SJSA1 (cell line): ENCODE results near the gene ARFRP1. TPM values are rescaled to one million over a fixed set of nuclear protein-coding genes. Genes with fewer than 3 reads are reported as not detected.
"Not testable (repeated sequence)": the region's sequence is repeated elsewhere in the genome, so short reads cannot be mapped to it uniquely, and the experiment has no call there.

Experiments used
- DNase-seq, 2 experiments: peaks; one replicate each; pipeline ENCODE4 v3.0.0-alpha.2; 2015 to 2020; ENCODE audit warnings: low spot score in 2 of 2, low read depth in 1 of 2
- H3K27ac ChIP-seq: fragments of 250-450 bp; sonication (Bioruptor Pico); 2 replicates; pipeline ENCODE4 v1.5.1; 2020; ENCODE audit warnings: mild to moderate bottlenecking, moderate library complexity
- H3K27me3 ChIP-seq: fragments of 250-450 bp; sonication (Bioruptor Pico); replicated peaks from 2 replicates; pipeline ENCODE4 v1.5.1; 2020; ENCODE audit warnings: mild to moderate bottlenecking, moderate library complexity
- H3K36me3 ChIP-seq: fragments of 250-450 bp; sonication (Bioruptor Pico); 2 replicates; pipeline ENCODE4 v1.5.1; 2020; ENCODE audit warnings: mild to moderate bottlenecking
- H3K4me1 ChIP-seq: fragments of 250-450 bp; sonication (Bioruptor Pico); replicated peaks from 2 replicates; pipeline ENCODE4 v1.6.1; 2021; ENCODE audit warnings: mild to moderate bottlenecking
- H3K4me3 ChIP-seq: fragments of 250-450 bp; sonication (Bioruptor Pico); 2 replicates; pipeline ENCODE4 v1.5.1; 2020; ENCODE audit warnings: mild to moderate bottlenecking
- H3K9me3 ChIP-seq: fragments of 250-450 bp; sonication (Bioruptor Pico); replicated peaks from 2 replicates; pipeline ENCODE4 v1.5.1; 2020; ENCODE audit warnings: mild to moderate bottlenecking
- total RNA-seq: library from RNA; depleted of rRNA; stranded (reverse); fragments of >200 nt; shearing (Covaris generic); gene quantifications from 2 replicates; pipeline ENCODE4 v1.2.3, GENCODE V29; 2014

ARFRP1 gene
- total RNA-seq, 1 experiment from 2014 or later, result 49.1 TPM

DNA sequence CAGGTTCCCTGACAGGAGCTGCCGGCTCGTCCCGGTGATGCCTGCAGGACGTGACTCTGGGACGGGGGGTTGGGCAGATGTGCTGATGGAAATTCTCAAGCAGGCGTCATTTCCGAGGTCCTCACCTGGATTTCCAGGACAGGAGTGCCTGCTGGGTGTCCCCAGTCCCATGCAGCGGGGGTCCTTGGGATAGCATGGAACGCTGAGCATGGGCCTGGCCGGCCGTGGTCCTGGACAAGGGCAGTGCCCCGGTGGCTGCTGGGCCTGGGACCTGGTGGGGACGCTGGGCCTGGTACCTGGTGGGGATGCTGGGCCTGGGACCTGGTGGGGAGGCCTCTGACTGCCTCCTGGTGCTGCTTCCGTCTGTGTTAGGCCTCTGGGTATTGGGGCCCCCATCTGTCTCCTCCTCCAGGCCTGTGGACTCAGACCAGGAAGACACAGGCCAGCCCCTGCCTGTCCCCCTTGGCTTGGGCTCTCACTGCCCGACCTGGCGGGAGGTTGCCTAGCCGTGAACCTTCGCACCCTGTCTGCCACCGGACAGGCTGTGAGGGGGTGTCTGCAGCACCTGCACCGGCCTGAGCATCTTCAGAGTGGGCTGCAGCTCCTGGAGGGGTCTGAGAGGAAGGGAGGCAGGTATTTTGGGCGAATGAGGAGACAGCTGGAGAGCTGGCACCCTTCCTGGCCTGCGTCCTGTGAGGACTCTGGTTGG is 43.5 kb downstream of the ARFRP1 start:
- H3K36me3 ChIP-seq, result peaks cover 82% of the 10 kb centered on the region
- H3K9me3 ChIP-seq, result no peaks in the 10 kb centered on the region
- no peak for DNase-seq

DNA sequence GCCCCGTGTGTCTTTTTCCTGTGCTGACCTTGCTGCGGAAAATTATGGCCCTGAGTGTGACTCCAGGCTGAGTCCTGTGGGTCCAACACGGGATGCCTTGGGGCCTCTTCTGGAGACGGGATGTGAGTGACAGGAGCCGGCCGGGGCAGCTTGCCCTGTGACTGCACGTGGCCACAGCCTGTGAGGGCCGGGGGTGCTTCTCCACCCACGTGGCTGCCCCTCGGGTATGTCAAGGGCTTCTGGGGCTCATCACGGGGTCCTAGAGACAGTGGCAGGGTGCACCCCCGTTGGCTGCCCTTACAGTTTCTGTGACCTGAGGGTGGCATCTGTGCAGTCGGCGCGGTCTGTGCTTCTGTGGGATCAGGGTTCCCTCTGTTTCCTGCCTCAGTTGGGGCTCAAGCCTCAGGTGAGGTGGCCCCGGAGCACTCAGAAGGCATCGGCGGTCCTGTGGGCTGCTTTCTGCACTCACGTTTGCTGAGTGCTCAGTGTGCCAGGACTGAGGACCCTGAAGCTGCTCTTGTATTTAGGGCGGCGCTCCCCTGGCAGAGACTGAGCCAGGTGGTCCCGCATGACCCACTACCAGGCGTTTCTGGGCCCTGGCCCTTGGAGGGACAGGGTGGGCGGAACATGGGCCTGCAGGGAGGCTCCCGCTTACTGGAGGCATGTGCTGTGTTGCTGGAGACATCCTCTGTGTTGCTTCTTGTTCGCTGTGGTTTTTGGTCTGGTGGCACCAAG is 44.3 kb downstream of the ARFRP1 start:
- H3K4me1 ChIP-seq, result peaks cover 6% of the 10 kb centered on the region
- H3K27me3 ChIP-seq, result no peaks in the 10 kb centered on the region
- H3K27ac ChIP-seq, result no peak overlapping the region
- H3K9me3 ChIP-seq, result no peaks in the 10 kb centered on the region
- DNase-seq, result no peak
- H3K36me3 ChIP-seq, result peaks cover 76% of the 10 kb centered on the region
- H3K4me3 ChIP-seq, result no peak overlapping the region

More for the DNA sequence above, 43.5 kb downstream of the ARFRP1 start:
- H3K27me3 ChIP-seq, result no peaks in the 10 kb centered on the region
- H3K4me1 ChIP-seq, result peaks cover 2% of the 10 kb centered on the region
- H3K4me3 ChIP-seq, result no peak overlapping the region
- no peak overlapping the region for H3K27ac ChIP-seq

DNA sequence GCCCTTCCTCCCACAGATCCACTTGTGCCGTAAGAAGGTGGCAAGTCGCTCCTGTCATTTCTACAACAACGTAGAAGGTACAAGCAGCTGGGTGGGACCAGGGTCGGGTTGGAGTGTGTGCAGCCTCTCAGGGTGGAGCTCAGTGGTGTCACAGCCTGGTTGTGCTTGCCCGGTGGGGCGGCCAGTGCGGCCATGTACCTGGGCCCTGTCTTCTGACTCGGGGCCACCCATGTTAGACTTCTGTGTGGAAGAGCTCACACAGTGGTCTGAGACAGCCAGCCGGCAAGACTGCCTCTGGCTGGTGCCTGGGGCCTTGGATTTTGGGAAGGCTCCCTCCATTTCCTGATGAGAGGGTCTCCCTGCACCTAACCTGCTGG is 45.0 kb downstream of the ARFRP1 start:
- H3K36me3 ChIP-seq, result peaks cover 71% of the 10 kb centered on the region
- H3K9me3 ChIP-seq, result no peaks in the 10 kb centered on the region
- peaks cover 8% of the 10 kb centered on the region for H3K4me1 ChIP-seq
- H3K27me3 ChIP-seq, result no peaks in the 10 kb centered on the region
- no peak overlapping the region for H3K4me3 ChIP-seq
- H3K27ac ChIP-seq, result no peak overlapping the region
- DNase-seq, result no peak

DNA sequence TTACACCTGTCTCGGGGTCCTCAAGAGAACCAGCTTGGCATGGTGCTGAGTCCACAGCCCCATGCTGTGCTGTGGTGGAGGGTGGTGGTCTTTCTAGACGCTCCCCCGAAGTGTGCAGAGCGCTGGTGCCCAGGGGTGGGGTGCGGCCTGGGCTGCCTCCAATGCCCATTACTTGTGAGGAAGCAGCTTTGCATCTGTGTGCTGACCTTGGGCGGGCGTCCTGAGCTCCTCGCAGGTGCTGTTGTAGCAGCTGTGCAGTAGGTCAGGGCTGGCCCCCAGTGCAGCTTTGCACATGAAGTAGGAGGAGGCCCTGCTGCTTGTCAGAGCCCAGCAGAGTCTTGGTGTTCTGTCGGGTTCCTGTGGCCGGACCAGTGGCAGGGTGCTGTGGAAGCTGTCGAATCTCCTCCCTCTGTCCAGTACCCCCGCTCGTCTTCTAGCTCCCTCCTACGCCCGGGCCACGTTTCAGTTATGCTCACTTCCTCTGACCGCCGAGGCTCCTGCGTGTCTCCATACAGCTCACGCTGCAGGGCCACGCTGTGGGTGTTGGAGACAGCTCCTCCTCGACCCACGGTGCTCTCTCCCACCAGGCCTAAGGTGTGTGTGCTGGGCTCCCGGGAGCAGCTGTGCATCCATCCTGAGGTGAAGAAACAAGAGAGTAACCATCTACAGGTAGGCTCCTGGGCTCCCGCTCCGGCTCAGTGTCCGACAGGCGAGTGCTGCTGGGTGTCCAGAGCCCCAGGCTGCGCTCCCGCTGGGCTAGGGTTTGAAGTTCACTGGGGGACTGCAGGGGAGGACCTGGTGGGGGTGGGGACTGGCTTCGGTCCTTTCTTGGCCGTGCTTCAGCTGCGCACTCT is 45.6 kb downstream of the ARFRP1 start:
- Histone ChIP-seq H3K4me3 (no peak overlapping the region), H3K9me3 (no peaks in the 10 kb centered on the region), H3K27me3 (no peaks in the 10 kb centered on the region), H3K4me1 (peaks cover 10% of the 10 kb centered on the region), H3K36me3 (peaks cover 64% of the 10 kb centered on the region), H3K27ac (no peak overlapping the region)
- no peak for DNase-seq

DNA sequence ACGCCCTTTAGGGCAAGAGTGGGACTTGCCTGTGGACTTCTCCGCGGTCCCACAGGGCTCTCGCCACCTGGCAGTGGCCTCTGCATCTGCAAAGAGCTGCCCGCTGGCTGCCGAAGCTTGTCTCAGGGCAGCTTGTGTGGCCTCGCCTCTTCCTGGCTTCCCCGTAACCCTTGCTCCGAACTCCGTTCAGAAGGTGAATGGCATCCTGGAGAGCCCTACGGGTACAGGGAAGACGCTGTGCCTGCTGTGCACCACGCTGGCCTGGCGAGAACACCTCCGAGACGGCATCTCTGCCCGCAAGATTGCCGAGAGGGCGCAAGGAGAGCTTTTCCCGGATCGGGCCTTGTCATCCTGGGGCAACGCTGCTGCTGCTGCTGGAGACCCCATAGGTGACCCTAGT is 46.7 kb downstream of the ARFRP1 start:
- Histone ChIP-seq H3K36me3 (peaks cover 57% of the 10 kb centered on the region), H3K9me3 (no peaks in the 10 kb centered on the region), H3K27me3 (no peaks in the 10 kb centered on the region), H3K27ac (no peak overlapping the region), H3K4me3 (no peak overlapping the region), H3K4me1 (peaks cover 10% of the 10 kb centered on the region)
- DNase-seq, result no peak

DNA sequence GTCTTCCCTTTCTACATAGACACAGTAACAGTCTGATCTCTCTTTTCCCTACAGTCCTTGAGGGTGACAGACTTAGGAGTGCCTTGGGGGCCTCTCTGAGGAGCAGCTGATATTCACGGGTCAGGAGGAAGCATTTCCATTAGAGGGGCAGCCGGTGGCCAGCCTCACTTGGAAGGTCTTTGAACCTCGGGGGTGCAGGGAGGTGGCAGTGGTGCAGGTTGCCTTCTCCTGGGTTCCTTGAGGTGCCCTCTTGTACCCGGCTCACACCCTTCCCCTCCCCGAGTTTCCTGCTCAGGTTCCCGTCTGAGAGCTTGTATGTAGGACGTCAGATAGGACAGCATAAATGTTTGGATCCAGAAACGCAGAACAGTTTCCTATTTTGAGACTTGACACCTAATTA is 47.2 kb downstream of the ARFRP1 start:
- no peak overlapping the region for H3K4me3 ChIP-seq
- H3K9me3 ChIP-seq, result no peaks in the 10 kb centered on the region
- no peak for DNase-seq
- H3K27me3 ChIP-seq, result no peaks in the 10 kb centered on the region
- no peak overlapping the region for H3K27ac ChIP-seq
- H3K36me3 ChIP-seq, result peaks cover 53% of the 10 kb centered on the region
- H3K4me1 ChIP-seq, result peaks cover 10% of the 10 kb centered on the region

DNA sequence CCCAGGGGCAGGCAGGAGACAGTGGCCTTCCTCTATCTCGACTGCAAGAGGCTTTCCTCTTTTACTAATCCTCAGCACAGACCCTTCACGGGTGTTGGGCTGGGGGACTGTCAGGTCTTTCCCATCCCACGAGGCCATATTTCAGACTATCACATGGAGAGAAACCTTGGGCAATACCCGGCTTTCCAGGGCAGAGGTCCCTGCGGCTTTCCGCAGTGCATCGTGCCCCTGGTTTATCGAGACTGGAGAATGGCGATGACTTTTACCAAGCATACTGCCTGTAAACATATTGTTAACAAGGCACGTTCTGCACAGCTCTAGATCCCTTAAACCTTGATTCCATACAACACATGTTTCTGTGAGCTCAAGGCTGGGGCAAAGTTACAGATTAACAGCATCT is 47.6 kb downstream of the ARFRP1 start:
- not testable (repeated sequence) for H3K4me3 ChIP-seq, DNase-seq, H3K27ac ChIP-seq, H3K9me3 ChIP-seq, H3K4me1 ChIP-seq, H3K27me3 ChIP-seq
- H3K36me3 ChIP-seq, result peaks cover 48% of the 10 kb centered on the region

DNA sequence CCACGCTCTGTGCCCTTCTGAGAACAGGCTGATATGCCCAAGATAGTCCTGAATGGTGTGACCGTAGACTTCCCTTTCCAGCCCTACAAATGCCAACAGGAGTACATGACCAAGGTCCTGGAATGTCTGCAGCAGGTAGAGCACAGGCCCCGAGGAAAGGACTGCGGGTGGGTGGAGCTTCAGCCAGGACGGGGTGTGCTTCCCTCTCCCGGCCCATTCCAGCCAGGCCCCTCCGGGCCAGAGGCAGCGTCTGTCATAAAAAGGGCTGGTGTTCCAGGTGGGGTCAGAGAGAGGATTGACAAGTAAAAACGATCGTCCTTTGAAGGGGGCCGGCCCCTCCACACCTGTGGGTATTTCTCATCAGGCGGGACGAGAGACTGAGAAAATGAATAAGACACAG is 48.4 kb downstream of the ARFRP1 start:
- Histone ChIP-seq H3K9me3 (no peaks in the 10 kb centered on the region), H3K27ac (no peak overlapping the region)
- no peak for DNase-seq

DNA sequence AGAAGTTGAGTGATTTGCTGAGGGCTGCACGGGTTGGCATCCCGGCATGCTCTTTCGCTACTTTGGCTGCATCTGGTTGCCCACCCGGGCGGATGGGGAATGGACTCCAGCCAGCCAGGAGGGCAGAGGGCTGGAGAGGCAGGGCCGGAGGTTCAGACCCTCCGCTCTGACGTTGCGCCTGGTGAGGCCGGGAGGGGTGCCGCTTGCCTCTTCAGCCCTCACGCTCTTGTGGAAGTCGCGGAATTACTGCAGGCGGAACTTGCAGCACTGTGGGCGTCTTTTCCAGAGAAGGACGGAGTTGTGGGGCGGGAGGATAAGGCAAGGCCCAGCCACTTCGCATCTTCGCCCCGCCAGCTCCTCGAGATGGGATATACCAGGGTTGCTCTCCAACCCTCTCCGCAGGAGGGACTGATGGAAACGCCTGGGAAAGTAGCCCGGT is 49.0 kb downstream of the ARFRP1 start:
- peaks cover 11% of the 10 kb centered on the region for H3K27me3 ChIP-seq
- no peaks in the 10 kb centered on the region for H3K9me3 ChIP-seq
- no peak overlapping the region for H3K27ac ChIP-seq
- DNase-seq, result no peak
- H3K4me1 ChIP-seq, result peaks cover 13% of the 10 kb centered on the region
- peak overlapping the region; percentile 72 for H3K4me3 ChIP-seq
- H3K36me3 ChIP-seq, result peaks cover 34% of the 10 kb centered on the region

More for the DNA sequence above, 48.4 kb downstream of the ARFRP1 start:
- peaks cover 5% of the 10 kb centered on the region for H3K27me3 ChIP-seq
- H3K4me3 ChIP-seq, result peak overlapping the region; percentile 72
- peaks cover 10% of the 10 kb centered on the region for H3K4me1 ChIP-seq
- H3K36me3 ChIP-seq, result peaks cover 40% of the 10 kb centered on the region

DNA sequence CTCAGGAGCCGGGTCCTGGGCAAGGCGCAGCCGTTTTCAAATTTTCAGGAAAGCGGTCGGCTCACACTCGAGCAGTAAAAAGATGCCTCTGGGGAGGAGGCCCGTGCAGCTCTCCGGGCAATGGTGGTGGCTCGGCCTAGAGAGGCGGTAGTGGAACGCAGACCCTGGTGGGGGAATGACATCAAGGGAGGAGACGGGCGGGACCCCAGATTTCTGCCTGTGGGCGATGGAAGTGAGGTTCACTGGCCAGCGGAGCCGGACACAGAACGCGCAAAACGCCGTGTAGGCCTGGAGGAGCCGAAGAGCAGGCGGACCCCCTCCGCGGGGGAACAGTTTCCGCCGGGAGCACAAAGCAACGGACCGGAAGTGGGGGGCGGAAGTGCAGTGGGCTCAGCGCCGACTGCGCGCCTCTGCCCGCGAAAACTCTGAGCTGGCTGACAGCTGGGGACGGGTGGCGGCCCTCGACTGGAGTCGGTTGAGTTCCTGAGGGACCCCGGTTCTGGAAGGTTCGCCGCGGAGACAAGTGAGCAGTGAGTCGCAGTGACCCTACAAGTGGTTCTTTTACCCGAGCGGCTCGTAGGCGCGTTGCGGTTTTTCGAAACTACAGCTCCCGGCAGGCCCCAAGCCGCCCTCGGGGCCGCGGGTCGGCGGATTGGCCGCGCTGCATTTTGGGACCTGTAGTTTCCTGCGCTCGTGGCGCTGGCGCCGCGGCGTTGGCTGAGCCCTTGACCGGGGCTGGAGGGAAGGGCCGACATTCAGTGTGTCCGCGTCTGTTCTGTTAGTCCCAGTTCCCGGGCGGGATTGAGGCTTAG is 49.6 kb downstream of the ARFRP1 start, which contains the start of gene RTEL1:
Gene RTEL1, plus strand, starts transcription at position 376 of the 812 bp plus-strand sequence. CDS start 1,091 bp downstream, outside the sequence.
- Histone ChIP-seq H3K27ac (peak within 1 kb of the TSS; percentile 42), H3K4me1 (peaks cover 16% of the 10 kb centered on the region), H3K4me3 (peak within 1 kb of the TSS; percentile 72), H3K9me3 (no peaks in the 10 kb centered on the region), H3K36me3 (peaks cover 28% of the 10 kb centered on the region), H3K27me3 (peaks cover 14% of the 10 kb centered on the region)
- peak; percentile 89 to 96 for DNase-seq

DNA sequence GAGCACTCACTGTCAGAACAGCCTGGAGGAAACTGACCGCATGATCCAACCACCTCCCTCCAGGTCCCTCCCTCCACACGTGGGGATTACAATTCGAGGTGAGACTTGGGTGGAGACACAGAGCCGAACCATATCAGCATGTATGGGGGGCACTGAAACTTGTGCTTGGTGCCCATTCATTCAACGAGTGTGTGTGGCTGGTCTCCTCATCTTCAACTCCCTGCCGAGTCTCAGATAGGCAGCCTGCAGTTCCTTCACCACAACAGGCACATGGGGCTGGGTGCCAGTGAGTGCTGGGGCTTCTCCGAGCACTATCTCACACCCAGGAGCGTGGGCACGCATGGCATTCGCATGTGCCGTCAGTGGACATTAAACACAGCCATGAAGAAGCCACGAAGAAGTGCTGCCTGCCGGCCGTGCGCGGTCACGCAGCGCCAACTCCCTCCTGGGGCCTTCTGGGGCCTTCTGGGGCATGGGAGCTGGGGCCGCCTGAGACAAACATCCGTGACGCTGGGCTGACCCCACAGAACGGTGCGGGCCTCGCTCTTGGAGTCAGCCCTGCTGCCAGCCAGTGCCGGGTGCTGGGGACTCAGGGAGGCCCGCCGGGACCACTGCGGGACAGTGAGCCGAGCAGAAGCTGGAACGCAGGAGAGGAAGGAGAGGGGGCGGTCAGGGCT is 50.4 kb downstream of the ARFRP1 start:
- Histone ChIP-seq H3K4me3 (no peak overlapping the region; the same call in 1 of the 2 replicates), H3K36me3 (peaks cover 20% of the 10 kb centered on the region), H3K9me3 (no peaks in the 10 kb centered on the region), H3K4me1 (peaks cover 23% of the 10 kb centered on the region), H3K27ac (no peak overlapping the region), H3K27me3 (peaks cover 21% of the 10 kb centered on the region)
- DNase-seq, result no peak

DNA sequence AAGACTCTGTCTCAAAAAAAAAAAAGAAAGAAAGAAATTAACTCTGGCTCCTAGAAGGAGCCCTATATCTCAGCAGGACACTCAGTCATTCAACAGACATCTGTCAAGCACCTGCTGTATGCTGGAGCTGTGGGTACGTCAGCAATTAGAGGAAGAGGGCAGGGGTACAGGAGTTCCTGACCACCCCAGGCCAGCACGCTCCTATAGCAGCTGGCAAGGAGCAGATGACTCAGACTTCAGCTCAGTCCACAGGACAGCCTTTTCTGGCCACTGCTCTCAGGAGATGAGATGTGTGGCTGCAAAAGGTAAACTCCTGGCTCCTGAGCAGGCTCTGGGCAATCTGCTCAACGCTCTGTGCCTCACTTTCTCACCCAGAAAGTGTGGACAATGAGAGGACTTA is 51.3 kb downstream of the ARFRP1 start:
- DNase-seq, result no peak
- H3K9me3 ChIP-seq, result no peaks in the 10 kb centered on the region

More for the DNA sequence above, 51.3 kb downstream of the ARFRP1 start:
- Histone ChIP-seq H3K27me3 (peaks cover 31% of the 10 kb centered on the region), H3K4me1 (peaks cover 27% of the 10 kb centered on the region), H3K4me3 (no peak overlapping the region), H3K27ac (no peak overlapping the region), H3K36me3 (peaks cover 11% of the 10 kb centered on the region)
